Stimulated activated CD8-positive, alpha-beta memory T cell treated with anti-CD3 and anti-CD28 coated beads, Interleukin-12 subunit alpha, Interleukin-12 subunit beta, amount 100 ng/mL, for 24 hours (primary cell): ENCODE data around the gene LSAMP.
"Not testable (repeated sequence)": the region's sequence is repeated elsewhere in the genome, so short reads cannot be mapped to it uniquely, and the experiment has no call there.

Experiments
- DNase-seq: peaks from one replicate; pipeline ENCODE4 v3.0.0-alpha.2; 2020; ENCODE audit errors: extremely low read depth

Gene LSAMP

GRCh38 chr3:116241677-116242076 is 203.6 kb downstream of the LSAMP start:
- no peak for DNase-seq

GRCh38 chr3:116240261-116240660 is 205.0 kb downstream of the LSAMP start:
- no peak for DNase-seq

- no peak for DNase-seq
These were observed 206.3 kb downstream of the LSAMP start for GRCh38 chr3:116238846-116239565.

GRCh38 chr3:116233711-116234357 is 211.5 kb downstream of the LSAMP start:
- DNase-seq, result no peak

- no peak for DNase-seq
These were observed 214.8 kb downstream of the LSAMP start for GRCh38 chr3:116230431-116231020.

GRCh38 chr3:116226266-116226665 is 219.0 kb downstream of the LSAMP start:
- DNase-seq, result no peak

- no peak for DNase-seq
These were observed 228.5 kb downstream of the LSAMP start for GRCh38 chr3:116216761-116217160.

GRCh38 chr3:116211901-116212300 is 233.4 kb downstream of the LSAMP start:
- DNase-seq, result no peak

GRCh38 chr3:116208830-116209229 is 236.5 kb downstream of the LSAMP start:
- not testable (repeated sequence) for DNase-seq

- DNase-seq, result no peak
These were observed 244.2 kb downstream of the LSAMP start for GRCh38 chr3:116200956-116201690.

GRCh38 chr3:116199063-116199462 is 246.2 kb downstream of the LSAMP start:
- DNase-seq, result no peak

- no peak for DNase-seq
These were observed 247.2 kb downstream of the LSAMP start for GRCh38 chr3:116198087-116198486.

GRCh38 chr3:116192464-116192863 is 252.8 kb downstream of the LSAMP start:
- no peak for DNase-seq

GRCh38 chr3:116191409-116191808 is 253.9 kb downstream of the LSAMP start:
- no peak for DNase-seq

GRCh38 chr3:116190095-116190494 is 255.2 kb downstream of the LSAMP start:
- DNase-seq, result no peak

- DNase-seq, result no peak
These were observed 257.0 kb downstream of the LSAMP start for GRCh38 chr3:116188231-116188785.

- DNase-seq, result no peak
These were observed 259.2 kb downstream of the LSAMP start for GRCh38 chr3:116186049-116186448.

- no peak for DNase-seq
These were observed 264.1 kb downstream of the LSAMP start for GRCh38 chr3:116181159-116181558.

GRCh38 chr3:116179091-116179490 is 266.2 kb downstream of the LSAMP start:
- no peak for DNase-seq

GRCh38 chr3:116176974-116177555 is 268.2 kb downstream of the LSAMP start:
- DNase-seq, result no peak

GRCh38 chr3:116166121-116166520 is 279.2 kb downstream of the LSAMP start:
- no peak for DNase-seq

- no peak for DNase-seq
These were observed 279.6 kb downstream of the LSAMP start for GRCh38 chr3:116165641-116166040.
